Measurements from ENCODE around the gene DACT1. TPM values are rescaled to one million over a fixed set of nuclear protein-coding genes. Genes with fewer than 3 reads are reported as not detected.

Gene DACT1
- total and polyA plus RNA-seq, 2 of the 13 experiments (the other 11 are each of a cell fraction or from before 2014, with no cell fraction given): 0.01 TPM; not detected in 1

DNA sequence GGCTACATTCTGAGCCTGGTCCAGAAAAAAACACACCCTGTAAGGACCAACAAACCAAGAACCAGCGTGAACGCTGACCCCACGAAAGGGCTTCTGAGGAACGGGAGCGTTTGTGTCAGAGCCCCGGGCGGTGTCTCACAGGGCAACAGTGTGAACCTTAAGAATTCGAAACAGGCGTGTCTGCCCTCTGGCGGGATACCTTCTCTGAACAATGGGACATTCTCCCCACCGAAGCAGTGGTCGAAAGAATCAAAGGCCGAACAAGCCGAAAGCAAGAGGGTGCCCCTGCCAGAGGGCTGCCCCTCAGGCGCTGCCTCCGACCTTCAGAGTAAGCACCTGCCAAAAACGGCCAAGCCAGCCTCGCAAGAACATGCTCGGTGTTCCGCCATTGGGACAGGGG, 7.9 kb downstream of the DACT1 start:
- ATAC-seq (no peak), FAIRE-seq (no peak), DNase-seq (ENCODE audit: low spot score) (no peak)
- H3K27ac ChIP-seq (ENCODE audit: extremely low read length, insufficient read depth, low read length): no peak overlapping the region
- H4K20me1 ChIP-seq (ENCODE audit: insufficient read depth, low read length): no peaks in the 10 kb centered on the region
- no TSS peak for BruUV-seq (replicated peaks)
- intact Hi-C loops (cut with micrococcal nuclease; ENCODE audit: unreplicated experiment) (no loop called here), in situ Hi-C loops (cut with HindIII; ENCODE audit: extremely low pct_ligation_motif_present, low pct_unique_long_range_greater_than_20kb) (no loop called here)
- no peaks in the 10 kb centered on the region for H3K36me3 ChIP-seq (replicated peaks in 1 of 2; ENCODE audit: control insufficient read depth in 1 of 2, insufficient read depth in 2 of 2, low read length in 2 of 2)
- H2AFZ ChIP-seq (ENCODE audit: low read length): no peak overlapping the region
- ChIA-PET POLR2A (no interaction called here), CTCF (ENCODE audit: low intra/inter-chr PET ratio, low total read pairs) (no interaction called here)
- WGBS (ENCODE audit: low lambda C conversion rate): 58% methylated on average over 16 of the region's 20 CpGs
- no peak overlapping the region for H3K9ac ChIP-seq (ENCODE audit: insufficient read depth, low read depth, low read length)
- no peak overlapping the region for H3K4me3 ChIP-seq (replicated peaks in 1 of 3; ENCODE audit: insufficient read depth in 1 of 3, low read depth in 2 of 3, low read length in 3 of 3)
- H3K9me3 ChIP-seq (ENCODE audit: low read length): no peaks in the 10 kb centered on the region
- no peak overlapping the region for H3K4me2 ChIP-seq (ENCODE audit: low read depth, low read length)
- no peaks in the 10 kb centered on the region for H3K4me1 ChIP-seq (ENCODE audit: insufficient read depth, low read length)
- H3K79me2 ChIP-seq (ENCODE audit: insufficient read depth, low read length): no peaks in the 10 kb centered on the region
- TF ChIP-seq, protein P1, sequence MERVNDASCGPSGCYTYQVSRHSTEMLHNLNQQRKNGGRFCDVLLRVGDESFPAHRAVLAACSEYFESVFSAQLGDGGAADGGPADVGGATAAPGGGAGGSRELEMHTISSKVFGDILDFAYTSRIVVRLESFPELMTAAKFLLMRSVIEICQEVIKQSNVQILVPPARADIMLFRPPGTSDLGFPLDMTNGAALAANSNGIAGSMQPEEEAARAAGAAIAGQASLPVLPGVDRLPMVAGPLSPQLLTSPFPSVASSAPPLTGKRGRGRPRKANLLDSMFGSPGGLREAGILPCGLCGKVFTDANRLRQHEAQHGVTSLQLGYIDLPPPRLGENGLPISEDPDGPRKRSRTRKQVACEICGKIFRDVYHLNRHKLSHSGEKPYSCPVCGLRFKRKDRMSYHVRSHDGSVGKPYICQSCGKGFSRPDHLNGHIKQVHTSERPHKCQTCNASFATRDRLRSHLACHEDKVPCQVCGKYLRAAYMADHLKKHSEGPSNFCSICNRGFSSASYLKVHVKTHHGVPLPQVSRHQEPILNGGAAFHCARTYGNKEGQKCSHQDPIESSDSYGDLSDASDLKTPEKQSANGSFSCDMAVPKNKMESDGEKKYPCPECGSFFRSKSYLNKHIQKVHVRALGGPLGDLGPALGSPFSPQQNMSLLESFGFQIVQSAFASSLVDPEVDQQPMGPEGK (CRISPR knock-in tag; IDR thresholded peaks at IDR 0.05): no peak
- TF ChIP-seq PITX1 (CRISPR knock-in tag; IDR thresholded peaks at IDR 0.05) (no peak), LRRFIP1 (CRISPR knock-in tag; conservative IDR thresholded peaks at IDR 0.05) (no peak), ZNF616 (CRISPR knock-in tag; IDR thresholded peaks at IDR 0.05; ENCODE audit: low read depth) (no peak), HNRNPH1 (optimal IDR thresholded peaks at IDR 0.05; ENCODE audit: low read depth, low read length) (no peak), POGZ (CRISPR knock-in tag; IDR thresholded peaks at IDR 0.05) (no peak), MED1 (CRISPR knock-in tag; IDR thresholded peaks at IDR 0.05) (no peak)
- TF ChIP-seq, protein P2, sequence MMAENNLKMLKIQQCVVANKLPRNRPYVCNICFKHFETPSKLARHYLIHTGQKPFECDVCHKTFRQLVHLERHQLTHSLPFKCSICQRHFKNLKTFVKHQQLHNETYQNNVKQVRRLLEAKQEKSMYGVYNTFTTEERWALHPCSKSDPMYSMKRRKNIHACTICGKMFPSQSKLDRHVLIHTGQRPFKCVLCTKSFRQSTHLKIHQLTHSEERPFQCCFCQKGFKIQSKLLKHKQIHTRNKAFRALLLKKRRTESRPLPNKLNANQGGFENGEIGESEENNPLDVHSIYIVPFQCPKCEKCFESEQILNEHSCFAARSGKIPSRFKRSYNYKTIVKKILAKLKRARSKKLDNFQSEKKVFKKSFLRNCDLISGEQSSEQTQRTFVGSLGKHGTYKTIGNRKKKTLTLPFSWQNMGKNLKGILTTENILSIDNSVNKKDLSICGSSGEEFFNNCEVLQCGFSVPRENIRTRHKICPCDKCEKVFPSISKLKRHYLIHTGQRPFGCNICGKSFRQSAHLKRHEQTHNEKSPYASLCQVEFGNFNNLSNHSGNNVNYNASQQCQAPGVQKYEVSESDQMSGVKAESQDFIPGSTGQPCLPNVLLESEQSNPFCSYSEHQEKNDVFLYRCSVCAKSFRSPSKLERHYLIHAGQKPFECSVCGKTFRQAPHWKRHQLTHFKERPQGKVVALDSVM (CRISPR knock-in tag; IDR thresholded peaks at IDR 0.05): no peak
- TF ChIP-seq, protein P3, sequence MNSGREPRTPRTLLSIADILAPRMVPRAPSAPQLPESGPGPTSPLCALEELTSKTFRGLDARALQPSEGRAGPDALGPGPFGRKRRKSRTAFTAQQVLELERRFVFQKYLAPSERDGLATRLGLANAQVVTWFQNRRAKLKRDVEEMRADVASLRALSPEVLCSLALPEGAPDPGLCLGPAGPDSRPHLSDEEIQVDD (CRISPR knock-in tag; IDR thresholded peaks at IDR 0.05; ENCODE audit: borderline replicate concordance): no peak
- peaks cover 0 to 13% of the 10 kb centered on the region in 2 experiments; a peak in 1 of 5 replicates for H3K27me3 ChIP-seq (ENCODE audit: control insufficient read depth in 1 of 2, insufficient read depth in 2 of 2, low read length in 2 of 2)

All from HepG2 (cell line).